GM19468 (cell line): ENCODE results near the gene MAP2K3.

Experiments used
- ATAC-seq: cut with Tn5 transposase; IDR thresholded peaks from one replicate; pipeline ENCODE4 v1.9.1; 2021; ENCODE audit warnings: mild to moderate bottlenecking, moderate library complexity, moderate number of reproducible peaks; ENCODE audit not compliant: unreplicated experiment; ENCODE audit errors: extremely low read depth

Gene MAP2K3

DNA sequence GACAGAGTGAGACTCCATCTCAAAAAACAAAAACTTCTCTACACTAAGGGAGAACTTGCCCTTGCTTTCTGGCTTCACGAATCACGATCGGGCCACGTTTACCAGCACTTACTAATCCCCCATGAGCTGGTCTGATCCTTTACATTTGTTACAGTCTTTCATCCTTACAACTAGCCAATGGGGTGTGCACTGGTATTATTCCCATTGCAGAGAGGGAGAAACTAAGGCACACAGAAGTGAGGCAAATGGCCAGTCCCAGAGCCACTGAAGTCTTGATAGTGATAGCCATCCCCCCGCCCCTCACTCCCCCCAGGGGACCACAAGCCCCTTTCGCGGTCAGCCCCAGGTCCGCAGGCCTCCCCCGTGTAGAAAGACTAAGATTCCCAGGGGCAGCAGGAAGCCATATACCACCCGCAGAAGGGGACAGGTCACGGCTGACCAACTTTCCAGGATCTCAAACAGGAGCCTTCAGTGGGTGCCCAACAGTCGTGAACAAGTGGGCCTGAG lies 32.2 kb upstream of the MAP2K3 start:
- no peak for ATAC-seq

DNA sequence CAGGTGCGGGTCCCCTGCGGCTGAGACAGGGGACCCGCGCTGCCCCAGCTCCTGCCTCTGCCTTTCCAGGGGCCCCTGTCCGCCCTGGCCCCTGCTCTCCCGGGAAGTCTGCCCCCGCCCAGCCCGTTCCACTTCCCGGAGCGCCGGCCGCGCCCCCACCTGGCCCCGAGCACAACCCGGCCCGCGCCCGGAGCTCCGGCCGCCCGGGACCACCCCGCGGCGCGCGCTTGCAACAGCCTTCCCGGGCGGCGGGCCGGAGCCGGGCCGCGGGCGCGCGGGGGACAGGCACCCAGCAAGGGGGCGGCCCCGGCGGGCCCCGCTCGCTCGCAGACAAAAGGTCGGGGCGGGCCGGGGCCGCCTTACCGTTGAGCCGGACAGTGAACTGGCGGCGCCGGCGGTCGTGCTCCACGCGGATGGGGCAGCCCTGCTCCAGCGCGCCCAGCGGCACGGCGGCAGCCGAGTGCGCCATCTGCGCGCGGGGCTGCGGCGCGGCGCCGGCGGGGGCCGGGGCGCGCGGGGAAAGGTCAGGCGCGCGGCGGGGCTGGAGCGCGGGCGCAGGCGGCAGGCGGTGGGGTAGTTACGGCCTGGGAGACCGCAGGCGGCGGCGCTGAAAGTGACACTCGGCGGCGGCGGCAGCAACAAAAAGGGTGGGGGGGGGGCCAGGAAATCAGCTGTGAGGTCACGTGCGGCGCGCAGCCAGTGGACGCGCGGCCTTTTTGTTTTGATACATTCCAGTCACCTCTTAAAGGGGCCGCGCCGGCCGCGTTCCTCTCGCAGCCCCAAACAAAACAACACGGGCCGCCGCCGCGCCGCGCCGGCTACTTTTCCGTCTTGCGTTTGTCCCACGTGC lies 31.5 kb upstream of the MAP2K3 start, which contains the start of gene NATD1:
TSS of gene NATD1 (minus strand) at position 615 of the 850 bp plus-strand sequence. CDS start at position 469, 146 bp downstream.
- ATAC-seq, result peak; percentile 62

DNA sequence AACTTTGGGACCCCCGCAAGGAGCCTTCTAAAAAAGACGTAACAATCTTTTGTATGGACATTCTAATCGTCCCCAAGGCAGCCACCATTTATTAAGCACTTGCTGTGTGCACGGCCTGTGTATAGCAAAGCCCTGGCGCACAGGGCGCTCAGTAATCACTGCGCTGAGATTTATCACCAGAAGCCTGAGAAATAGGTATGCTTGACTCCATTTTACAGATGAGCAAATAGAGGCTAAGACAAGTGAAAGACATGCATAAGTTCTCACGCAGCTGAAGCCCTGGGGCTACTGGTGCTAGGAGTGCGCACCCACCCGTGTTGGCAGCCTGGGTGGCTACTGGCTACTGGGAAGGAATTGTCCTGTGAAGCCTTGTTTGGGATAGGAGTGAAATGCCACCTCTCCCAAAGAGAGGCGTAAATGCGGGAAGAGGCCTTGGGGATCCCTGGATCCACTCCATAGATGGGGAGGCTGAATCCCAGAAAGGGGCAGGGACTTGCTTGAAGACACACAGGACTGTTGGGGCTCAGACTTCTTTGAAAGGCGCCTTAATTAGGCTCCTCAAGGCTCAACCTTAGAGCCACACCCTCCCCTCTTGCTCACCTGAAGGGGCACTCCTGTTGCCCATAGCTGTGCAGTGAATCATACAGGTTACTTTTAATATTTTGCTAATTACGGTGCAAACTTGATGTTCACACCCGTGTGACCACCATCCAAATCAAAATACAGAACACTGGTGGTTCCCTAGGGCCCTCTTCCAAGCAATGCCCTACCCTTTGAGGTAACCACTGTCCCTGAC lies 30.7 kb upstream of the MAP2K3 start:
- no peak for ATAC-seq

DNA sequence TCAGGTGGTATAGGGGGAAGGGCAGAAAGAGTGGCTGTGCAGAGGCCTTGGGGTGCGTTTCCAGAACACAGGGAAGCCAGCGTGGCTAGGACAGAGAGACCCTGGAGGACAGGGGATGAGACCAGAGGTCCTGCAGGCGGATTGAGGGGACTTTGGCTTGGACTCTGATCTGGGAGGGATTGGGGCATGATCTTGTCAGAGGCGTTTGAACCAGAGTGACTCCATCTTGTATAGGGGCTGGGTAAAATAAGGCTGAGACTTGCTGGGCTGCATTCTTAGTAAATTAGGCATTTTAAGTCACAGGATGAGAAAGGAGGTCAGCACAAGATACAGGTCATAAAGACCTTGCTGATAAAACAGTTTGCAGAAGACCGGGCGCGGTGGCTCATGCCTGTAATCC lies 25.9 kb upstream of the MAP2K3 start:
- ATAC-seq, result no peak

DNA sequence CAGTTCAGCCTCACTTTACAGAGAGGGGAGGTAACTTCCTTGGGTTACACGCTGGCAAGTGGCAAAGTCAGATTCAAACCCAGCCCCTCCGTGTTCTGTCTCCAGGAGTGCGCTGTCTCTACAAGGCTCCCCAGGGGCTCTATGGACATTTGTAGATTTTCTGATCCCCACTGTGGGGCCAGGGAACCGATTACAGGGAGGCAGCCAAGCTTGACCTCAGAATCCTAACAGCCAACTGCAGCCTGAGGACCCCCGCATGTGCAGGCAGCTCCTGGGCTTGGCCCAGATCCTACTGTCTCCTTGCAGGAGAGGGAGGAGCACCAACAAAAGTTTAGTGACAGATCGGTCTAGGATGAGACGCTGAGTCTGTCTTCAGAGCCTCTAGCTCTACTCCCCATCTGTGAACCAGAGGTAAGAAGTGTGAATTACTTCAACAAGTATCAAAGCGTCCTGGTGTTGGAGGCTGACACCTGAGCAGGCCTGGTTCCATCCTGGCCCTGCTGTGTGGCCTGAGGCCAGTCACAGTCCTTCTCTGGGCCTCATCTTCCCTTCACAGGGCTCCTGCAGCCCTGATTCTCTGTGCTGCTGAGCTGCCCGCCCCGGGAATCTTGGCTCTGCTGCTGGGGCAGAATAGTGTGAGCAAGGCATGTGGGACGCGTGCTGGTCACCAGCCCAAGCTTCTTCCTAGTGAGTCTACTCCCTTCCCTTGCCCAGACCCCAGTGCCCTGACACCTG lies 22.1 kb upstream of the MAP2K3 start:
- no peak for ATAC-seq

DNA sequence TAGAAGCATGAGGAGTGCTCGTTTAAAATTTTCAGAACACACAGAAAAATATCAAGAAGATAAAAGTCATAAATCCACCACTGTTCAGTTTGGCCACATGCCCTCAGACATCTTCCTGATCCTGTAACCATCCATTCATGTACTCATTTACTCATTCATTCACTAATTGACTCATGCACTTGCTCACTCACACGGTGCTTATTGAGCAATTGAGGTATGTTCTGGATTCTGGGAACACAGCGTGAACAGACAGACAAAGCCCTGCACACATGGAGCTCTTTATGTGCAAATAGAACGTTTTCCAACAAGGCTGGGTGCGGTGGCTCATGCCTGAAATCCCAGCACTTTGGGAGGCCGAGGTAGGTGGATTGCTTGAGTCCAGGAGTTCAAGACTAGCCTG lies 21.1 kb upstream of the MAP2K3 start:
- no peak for ATAC-seq

DNA sequence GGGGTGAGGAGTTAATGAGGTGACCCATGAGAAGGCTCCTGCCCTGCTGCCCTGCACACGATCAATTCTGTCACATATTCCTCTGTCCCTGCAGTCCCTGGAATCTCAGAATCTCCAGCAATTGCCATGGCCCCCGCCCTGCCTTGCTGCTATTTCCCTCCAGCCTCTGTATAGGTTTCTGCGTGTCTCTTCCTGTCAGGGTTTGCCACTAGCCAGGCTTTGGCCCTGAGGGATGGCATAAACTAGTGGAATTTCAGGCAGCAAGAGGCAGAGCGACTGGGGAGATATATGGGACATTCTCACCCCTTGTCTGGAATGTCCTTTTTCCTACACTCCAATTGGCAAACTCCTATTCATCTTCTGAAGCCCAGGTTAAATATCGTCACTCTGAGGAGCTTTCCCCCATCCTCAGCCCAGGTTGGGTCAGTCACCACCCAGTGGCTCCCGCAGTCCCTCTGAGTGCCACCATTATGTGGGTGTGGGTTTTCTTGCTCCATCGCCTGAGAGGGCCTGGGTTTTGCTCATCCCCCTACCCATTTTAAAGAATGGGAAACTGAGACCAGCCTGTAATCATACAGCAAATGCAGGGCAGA lies 15.8 kb upstream of the MAP2K3 start:
- ATAC-seq, result no peak

DNA sequence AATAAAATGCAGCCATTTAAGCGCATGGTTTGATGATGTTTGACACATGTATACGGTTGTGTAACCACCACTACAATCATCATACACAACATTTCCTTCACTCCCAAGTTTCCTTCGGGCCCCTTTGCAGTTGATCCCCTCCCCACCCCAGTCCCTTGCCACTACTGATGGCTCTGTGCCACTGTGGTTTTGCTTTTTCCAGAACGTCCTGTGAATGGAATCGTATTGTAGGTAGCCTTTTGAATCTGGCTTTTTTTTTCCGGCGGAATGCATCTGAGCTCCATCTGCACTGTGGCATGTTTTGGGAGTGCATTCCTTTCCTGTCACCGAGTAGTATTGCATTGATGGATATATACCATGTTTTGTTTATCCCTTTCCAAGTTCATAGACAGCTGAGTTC lies 15.1 kb upstream of the MAP2K3 start:
- ATAC-seq, result no peak

DNA sequence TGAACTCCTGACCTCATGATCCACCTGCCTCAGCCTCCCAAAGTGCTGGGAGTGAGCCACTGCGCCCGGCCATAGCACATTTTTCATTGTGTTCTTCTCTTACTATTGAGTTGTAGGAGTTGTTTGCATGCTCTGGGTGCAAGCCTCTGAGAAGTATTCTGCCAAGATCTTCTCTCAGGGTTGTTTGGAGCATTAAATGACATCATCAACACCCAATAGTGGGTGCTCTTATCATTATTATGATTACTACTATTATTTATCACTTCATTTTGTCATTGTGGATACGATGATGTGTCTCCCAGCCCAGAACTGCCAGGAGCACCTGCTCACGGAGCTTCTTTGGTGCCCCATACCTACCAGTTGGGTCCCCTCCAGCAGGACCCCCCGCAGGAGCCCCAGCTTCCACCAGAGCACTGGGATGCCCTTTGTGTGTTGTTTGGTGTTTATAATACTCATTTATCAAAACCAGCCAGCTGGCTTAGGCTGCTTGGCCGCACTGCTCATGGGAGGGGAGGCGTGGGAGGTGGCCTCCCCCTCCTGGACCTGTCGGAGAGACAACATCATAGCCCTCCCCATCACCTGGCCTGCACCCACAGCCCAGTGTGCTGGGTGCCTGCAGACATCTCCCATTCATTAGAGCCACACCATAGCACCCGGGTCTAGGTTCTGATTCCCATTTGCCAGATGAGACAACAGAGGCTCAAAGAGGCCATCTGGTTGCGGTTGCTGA lies 12.9 kb upstream of the MAP2K3 start:
- ATAC-seq, result no peak

DNA sequence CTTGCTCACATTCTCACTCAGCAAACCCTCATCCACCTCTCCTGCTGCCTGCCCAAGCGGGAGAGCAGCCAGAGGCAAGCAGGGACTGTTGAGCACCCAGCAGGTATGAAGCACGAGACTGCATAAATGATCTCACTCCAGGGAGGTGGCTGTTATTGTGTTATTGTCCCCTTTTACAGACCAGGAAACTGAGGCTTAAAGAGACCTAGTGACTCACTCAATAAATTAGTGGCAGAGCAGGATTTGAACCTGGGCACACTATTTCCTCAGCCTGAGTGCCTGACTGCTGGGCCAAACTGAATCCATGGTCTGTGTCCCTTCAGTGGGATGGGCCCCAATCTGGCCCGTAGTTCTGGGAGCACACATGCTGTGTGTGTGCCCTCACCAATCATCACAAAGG lies 12.3 kb upstream of the MAP2K3 start:
- ATAC-seq, result no peak

DNA sequence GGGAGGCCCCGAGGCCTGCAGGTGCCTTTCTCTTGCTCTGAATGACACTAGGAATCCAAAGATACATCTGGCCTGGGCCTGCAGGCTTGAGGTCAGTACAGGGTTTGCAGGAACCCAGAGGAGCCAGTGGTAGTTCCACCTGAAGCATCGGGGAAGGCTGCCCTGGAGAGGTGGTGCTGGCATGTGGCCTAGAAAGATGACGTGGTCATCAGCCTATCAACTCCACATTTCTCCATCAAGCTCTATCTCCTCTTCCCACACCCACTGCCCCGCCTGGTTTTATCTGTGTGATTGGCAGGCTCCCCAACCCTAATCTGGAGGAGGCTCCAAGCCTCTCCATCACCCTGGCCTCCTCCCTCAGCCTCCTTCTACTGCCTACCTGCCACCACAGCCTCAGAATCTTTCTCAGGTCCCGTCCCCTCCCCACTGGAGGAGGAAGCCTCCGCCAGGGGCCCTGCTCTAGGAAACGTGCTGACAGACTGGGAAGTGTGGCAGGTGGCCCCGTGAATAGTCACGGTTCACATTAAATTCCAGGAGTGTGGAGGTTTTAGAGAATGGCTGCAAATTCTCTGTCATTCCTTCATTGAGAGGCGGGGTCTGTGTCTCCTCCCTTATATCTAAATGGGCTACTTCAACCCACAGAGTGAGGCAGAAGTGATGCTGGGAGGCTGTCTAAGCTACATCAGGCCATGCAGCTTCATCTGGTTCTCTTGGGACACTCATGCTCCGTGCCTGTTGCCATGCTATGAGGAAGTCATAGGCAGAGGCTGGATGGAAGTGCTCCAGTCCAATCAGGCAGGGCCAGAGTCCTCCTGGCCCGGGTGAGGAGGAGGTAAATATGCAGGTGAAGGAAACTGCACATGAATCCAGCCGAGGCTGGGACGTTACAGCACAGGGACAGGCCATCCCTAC lies 11.4 kb upstream of the MAP2K3 start:
- no peak for ATAC-seq

DNA sequence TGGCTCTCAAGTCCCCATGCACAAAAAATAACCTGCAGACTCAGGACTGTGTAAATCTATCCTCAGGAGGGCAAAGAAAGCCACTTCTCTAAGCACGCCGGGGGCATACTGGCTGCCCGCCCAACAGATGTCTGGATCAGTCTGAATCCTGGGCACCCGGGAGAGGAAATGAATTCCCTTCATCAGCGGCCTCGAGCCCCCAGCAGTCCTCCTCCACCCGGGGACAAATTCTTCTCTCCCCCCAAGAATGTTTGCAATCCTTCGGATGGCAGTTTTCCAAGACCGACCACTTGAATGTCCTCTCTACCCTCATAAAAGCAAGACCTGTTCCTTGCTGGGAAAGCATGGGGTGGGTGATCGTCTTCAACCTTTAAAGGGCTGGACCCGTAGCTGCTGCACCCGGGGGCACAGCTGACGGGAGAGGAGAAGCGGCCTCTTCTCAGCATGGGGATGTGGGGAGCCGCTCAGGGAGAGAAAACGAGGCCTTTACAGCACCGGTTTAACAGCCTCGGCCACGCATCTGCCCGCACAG lies 9.4 kb upstream of the MAP2K3 start:
- ATAC-seq, result no peak

DNA sequence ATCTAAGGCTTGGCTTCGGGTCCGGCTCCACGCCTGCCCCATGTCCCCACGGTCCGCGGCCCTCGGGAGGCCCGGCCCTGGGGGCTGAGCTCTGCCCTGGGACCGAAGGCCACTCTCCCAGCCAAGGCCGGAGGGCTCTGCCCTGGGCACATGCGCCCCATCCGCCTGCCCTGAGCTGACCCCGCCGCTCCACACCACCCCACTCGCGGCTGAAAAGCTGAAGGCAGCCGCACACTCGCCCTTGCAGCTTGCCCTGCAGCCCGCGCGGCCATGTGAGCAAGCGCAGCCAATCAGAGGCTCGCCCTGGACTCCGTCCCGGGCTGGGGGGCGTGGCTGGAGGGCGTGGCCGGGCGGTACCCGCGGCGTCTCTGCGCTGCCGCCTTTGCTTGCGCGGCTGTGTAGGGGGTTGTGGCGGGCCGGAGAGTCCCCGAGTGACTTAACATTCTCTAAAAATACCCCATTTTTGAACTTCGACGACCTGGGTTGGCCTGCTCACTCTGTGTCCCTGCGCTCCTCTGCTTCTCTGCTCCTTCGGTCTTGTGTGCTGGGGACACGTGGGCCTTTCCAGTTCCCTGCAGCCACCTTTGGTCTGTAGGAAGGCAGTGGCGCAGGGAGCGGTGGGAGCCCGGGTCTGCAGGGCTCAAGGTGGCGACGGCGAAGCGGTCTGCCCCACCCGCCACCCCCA lies 8.8 kb upstream of the MAP2K3 start:
- ATAC-seq, result peak; percentile 80

DNA sequence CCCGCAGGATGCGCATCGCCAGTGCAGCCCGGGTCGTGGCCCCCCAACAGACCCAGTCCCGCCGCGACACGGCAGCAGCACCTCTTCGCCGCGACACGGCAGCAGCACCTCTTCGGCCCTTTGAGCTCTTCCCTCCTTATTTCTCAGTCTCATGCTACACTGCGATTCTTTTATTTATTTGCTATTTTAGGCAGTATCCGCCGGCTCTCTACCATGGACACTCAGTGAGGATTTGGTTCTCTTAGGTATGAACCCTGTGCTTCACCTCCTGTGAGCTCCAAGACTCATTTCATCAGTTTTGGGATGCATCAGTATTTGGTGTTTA lies 8.3 kb upstream of the MAP2K3 start:
- ATAC-seq, result no peak

DNA sequence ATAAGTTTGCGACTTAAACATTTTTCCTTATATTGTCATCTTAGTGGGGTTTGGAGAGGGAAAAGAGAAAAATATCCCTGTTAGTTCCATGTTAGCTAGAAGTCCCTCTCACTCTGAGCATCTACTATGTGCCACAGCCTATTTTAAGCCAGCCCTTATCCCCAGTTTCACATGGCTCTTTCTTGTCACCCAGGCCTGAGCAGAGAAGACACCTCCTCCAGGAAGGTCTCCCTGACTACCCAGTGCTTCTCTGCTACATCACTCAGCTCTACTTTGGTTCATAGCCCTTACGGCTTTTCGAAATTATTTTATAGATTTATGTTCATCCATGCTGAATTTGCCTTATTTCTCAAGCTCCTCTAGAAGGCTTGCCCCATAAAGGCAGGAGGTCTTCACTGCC lies 7.2 kb upstream of the MAP2K3 start:
- ATAC-seq, result no peak

DNA sequence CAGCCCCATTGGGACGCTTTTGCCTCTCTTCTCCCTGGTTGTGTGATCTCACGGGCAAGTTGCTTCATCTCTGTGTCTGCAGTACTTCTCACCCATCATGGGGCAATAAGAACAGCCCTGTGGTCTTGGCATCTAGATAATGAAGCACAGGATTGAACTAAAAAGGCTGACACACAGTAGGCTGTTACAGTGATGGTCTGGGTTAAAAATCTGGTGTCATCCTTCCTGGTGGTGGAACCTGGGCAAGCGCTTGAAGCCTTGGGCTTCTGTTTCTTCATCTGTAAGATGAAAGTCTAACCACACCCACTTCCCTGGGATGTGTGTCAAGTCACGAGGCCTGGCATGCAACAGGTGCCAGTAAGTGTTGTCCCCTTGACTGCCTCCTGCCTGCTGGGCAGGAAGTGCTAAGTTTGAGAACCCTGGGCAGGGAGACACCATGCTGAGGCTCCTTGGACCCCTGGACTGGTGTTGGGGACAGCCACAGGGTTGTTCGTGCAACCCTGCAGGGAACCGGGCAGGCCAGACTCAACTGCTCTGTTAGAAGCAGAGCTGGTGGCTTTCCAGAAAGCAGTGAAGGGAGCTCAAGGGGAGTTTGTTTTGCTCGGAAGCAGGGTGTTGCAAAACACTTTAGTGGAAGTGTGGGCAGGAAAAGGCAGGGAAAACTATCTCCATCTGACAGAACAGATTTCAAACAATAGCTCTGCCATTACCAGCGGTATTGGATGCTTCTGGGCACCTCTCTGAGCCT lies 5.9 kb upstream of the MAP2K3 start:
- ATAC-seq, result no peak

DNA sequence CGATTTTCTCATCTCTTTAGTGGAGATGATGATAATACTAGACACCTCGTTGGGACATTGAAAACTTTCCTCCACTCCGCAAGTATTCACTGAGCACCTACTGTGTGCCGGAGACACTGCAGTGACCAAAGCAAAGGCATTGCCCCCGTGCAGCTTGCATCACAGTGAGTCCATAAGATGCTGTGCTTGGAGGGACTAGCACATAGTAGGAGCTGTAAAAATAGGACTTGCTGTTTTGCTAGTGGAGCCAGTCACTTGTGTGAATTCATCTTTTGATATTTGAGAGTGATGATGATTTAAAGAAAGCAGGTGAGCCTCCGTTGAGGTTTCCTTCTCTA lies 5.3 kb upstream of the MAP2K3 start:
- no peak for ATAC-seq
